WTC11 (cell line): ENCODE results near the gene KIF2A.

Experiments
- ARID4B ChIP-seq: sonication (generic); formaldehyde crosslinking; IDR thresholded peaks from 2 replicates; pipeline ENCODE4 v1.8.0; 2023; ENCODE audit warnings: missing genetic modification reagents, mild to moderate bottlenecking, borderline replicate concordance
- CTCF ChIP-seq: fragments of 200-600 bp; IDR thresholded peaks from 2 replicates; pipeline ENCODE4 v1.8.0; 2022; ENCODE audit warnings: antibody characterized with exemption
- ESRRA ChIP-seq: sonication (generic); formaldehyde crosslinking; IDR thresholded peaks from 2 replicates; pipeline ENCODE4 v1.8.1; 2022; ENCODE audit warnings: mild to moderate bottlenecking, missing genetic modification reagents, borderline replicate concordance
- TF ChIP-seq, protein P1 (sequence below): sonication (generic); formaldehyde crosslinking; IDR thresholded peaks from 2 replicates; pipeline ENCODE4 v1.8.0; 2022; ENCODE audit warnings: mild to moderate bottlenecking, missing genetic modification reagents

DNA sequence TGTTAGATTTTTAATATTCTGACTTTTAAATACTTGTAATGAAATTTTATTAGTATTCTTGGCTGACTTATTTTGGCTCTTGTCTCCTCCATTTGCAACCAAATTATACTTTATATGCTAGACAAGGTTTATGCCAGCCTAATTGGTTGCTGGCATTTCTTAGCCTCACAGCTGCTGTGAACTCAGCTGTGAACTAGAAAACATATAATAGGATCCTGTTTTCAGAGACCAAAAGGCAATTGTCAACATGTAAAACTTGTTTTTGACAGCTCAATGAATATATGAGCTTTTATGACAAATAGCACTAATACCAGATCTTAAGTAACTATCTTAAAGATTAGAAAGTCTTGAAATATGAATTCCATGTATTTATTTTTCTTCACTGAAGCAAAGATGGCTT is 25.9 kb downstream of the KIF2A start:
- TF ChIP-seq ESRRA (CRISPR knock-in tag) (no peak), CTCF (no peak), ARID4B (CRISPR knock-in tag) (no peak)
- TF ChIP-seq, protein P1, sequence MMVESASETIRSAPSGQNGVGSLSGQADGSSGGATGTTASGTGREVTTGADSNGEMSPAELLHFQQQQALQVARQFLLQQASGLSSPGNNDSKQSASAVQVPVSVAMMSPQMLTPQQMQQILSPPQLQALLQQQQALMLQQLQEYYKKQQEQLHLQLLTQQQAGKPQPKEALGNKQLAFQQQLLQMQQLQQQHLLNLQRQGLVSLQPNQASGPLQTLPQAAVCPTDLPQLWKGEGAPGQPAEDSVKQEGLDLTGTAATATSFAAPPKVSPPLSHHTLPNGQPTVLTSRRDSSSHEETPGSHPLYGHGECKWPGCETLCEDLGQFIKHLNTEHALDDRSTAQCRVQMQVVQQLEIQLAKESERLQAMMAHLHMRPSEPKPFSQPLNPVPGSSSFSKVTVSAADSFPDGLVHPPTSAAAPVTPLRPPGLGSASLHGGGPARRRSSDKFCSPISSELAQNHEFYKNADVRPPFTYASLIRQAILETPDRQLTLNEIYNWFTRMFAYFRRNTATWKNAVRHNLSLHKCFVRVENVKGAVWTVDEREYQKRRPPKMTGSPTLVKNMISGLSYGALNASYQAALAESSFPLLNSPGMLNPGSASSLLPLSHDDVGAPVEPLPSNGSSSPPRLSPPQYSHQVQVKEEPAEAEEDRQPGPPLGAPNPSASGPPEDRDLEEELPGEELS (CRISPR knock-in tag) = no peak
